Subcutaneous adipose tissue (tissue), 4 donors: ENCODE measurements around the gene HSD11B2. TPM values are rescaled to one million over a fixed set of nuclear protein-coding genes. Genes with fewer than 3 reads are reported as not detected.

Experiments
- CTCF ChIP-seq: fragments of 450-650 bp; IDR thresholded peaks from one replicate; pipeline ENCODE4 v1.5.1; 2016; ENCODE audit warnings: low read depth, mild to moderate bottlenecking, control low read depth, antibody characterized with exemption, moderate library complexity
- total RNA-seq, 4 donors: library from RNA; depleted of rRNA; stranded (reverse); fragments of >200 nt; gene quantifications; one replicate each; pipeline ENCODE4 v1.1.0, GENCODE V29; 2016

The HSD11B2 gene
- total RNA-seq, 4 donors from 2014 or later, result 0.22 to 1.3 (median 0.51) TPM; not detected in 1

GRCh38 chr16:67477960-67478554 lies 47.1 kb downstream of the HSD11B2 start:
- no peak for TF ChIP-seq CTCF

GRCh38 chr16:67480833-67481560 lies 50.1 kb downstream of the HSD11B2 start, which contains the start of gene ATP6V0D1:
ATP6V0D1 (minus strand) TSS chr16:67481157; CDS start chr16:67481086, 71 bp downstream.
- no peak for TF ChIP-seq CTCF

- TF ChIP-seq CTCF, result no peak
Measured at GRCh38 chr16:67481561-67482232, 50.8 kb downstream of the HSD11B2 start.

GRCh38 chr16:67482233-67482924 lies 51.5 kb downstream of the HSD11B2 start:
- no peak for TF ChIP-seq CTCF

GRCh38 chr16:67483150-67483549 lies 52.2 kb downstream of the HSD11B2 start, which contains the start of gene AGRP:
AGRP (minus strand) TSS chr16:67483547; CDS start chr16:67483398, 149 bp downstream.
- no peak for TF ChIP-seq CTCF

- TF ChIP-seq CTCF, result no peak
Measured at GRCh38 chr16:67483731-67484525, 53.0 kb downstream of the HSD11B2 start.
